Tibial artery (tissue), 4 donors: ENCODE measurements around the gene MYH1.

Source experiments
- DNase-seq, 2 donors: peaks; one replicate each; pipeline ENCODE4 v3.0.0-alpha.2; 2019
- H3K27ac ChIP-seq, 2 donors: fragments of 200-600 bp; sonication (generic) in 1 of 2; 1 replicate in 1 of 2; 2 replicates in 1 of 2; pipeline ENCODE4 v1.5.1; 2018 to 2019; ENCODE audit warnings: mild to moderate bottlenecking in 1 of 2
- H3K27me3 ChIP-seq, 2 donors: fragments of 200-600 bp; sonication (generic) in 1 of 2; one replicate each; pipeline versions ENCODE4 v1.5.1 to v1.6.0; 2016 to 2019
- H3K36me3 ChIP-seq, 3 donors: fragments of 200-600 bp; sonication (generic) in 2 of 3; one replicate each; pipeline ENCODE4 v1.5.1; 2016 to 2019; ENCODE audit warnings: mild to moderate bottlenecking in 2 of 3
- H3K4me1 ChIP-seq, 4 donors: fragments of 200-600 bp; sonication (generic) in 2 of 4; 1 replicate in 3 of 4; 2 replicates in 1 of 4; pipeline ENCODE4 v1.5.1; 2016 to 2019
- H3K4me3 ChIP-seq, 2 donors: fragments of 200-600 bp; sonication (generic) in 1 of 2; 1 replicate in 1 of 2; 2 replicates in 1 of 2; pipeline ENCODE4 v1.5.1; 2018 to 2019; ENCODE audit warnings: mild to moderate bottlenecking in 2 of 2
- H3K9me3 ChIP-seq, 3 donors: fragments of 200-600 bp; sonication (generic) in 1 of 3; one replicate each; pipeline ENCODE4 v1.5.1; 2016 to 2019
- CTCF ChIP-seq, 2 experiments: fragments of 200-600 bp in 1 of 2; fragments of 450-650 bp in 1 of 2; IDR thresholded peaks; one replicate each; pipeline ENCODE4 v1.5.1; 2017 to 2019; ENCODE audit warnings: antibody characterized with exemption in 2 of 2, mild to moderate bottlenecking in 1 of 2, moderate library complexity in 1 of 2
- intact Hi-C: fragments of 100-400 bp; cut with DNase I; formaldehyde crosslinking; loops from one replicate; pipeline ENCODE4 v1.15.0; 2023; ENCODE audit warnings: low total_unique reads

Gene MYH1

GRCh38 chr17:10458701-10459100 is 59.6 kb downstream of the MYH1 start:
- no peaks in the 10 kb centered on the region for H3K27me3 ChIP-seq
- TF ChIP-seq CTCF (IDR thresholded peaks at IDR 0.05), result no peak
- H3K4me1 ChIP-seq, result no peaks in the 10 kb centered on the region
- intact Hi-C loops, result no loop called here
- no peak overlapping the region for H3K4me3 ChIP-seq
- H3K27ac ChIP-seq, result no peak overlapping the region
- no peak for DNase-seq
- H3K9me3 ChIP-seq, result no peaks in the 10 kb centered on the region
- no peaks in the 10 kb centered on the region for H3K36me3 ChIP-seq

GRCh38 chr17:10457952-10458351 is 60.4 kb downstream of the MYH1 start:
- no peak for TF ChIP-seq CTCF (IDR thresholded peaks at IDR 0.05)
- no peaks in the 10 kb centered on the region for H3K9me3 ChIP-seq
- no peak for DNase-seq
- no peak overlapping the region for H3K27ac ChIP-seq
- no peaks in the 10 kb centered on the region for H3K36me3 ChIP-seq
- H3K4me1 ChIP-seq, result no peaks in the 10 kb centered on the region
- no peaks in the 10 kb centered on the region for H3K27me3 ChIP-seq
- no peak overlapping the region for H3K4me3 ChIP-seq
- intact Hi-C loops, result no loop called here

GRCh38 chr17:10447026-10447931 is 71.1 kb downstream of the MYH1 start:
- Histone ChIP-seq H3K9me3 (no peaks in the 10 kb centered on the region), H3K27me3 (no peaks in the 10 kb centered on the region), H3K27ac (no peak overlapping the region), H3K4me1 (no peaks in the 10 kb centered on the region), H3K4me3 (no peak overlapping the region), H3K36me3 (no peaks in the 10 kb centered on the region)
- DNase-seq, result no peak
- no peak for TF ChIP-seq CTCF (IDR thresholded peaks at IDR 0.05)
- intact Hi-C loops, result no loop called here
